ENCODE measurements around the gene VSNL1.

The VSNL1 gene

GRCh38 chr2:17657759-17658158 lies 117.3 kb downstream of the VSNL1 start:
- Mint-ChIP-seq H3K4me1 (no peaks in the 10 kb centered on the region), H3K9me3 (no peaks in the 10 kb centered on the region), H3K4me3 (no peak overlapping the region), H3K36me3 (ENCODE audit: low read depth) (peaks cover 7% of the 10 kb centered on the region), H3K27me3 (ENCODE audit: low read depth) (no peaks in the 10 kb centered on the region), H3K27ac (no peak overlapping the region)
- TF ChIP-seq, protein P1, sequence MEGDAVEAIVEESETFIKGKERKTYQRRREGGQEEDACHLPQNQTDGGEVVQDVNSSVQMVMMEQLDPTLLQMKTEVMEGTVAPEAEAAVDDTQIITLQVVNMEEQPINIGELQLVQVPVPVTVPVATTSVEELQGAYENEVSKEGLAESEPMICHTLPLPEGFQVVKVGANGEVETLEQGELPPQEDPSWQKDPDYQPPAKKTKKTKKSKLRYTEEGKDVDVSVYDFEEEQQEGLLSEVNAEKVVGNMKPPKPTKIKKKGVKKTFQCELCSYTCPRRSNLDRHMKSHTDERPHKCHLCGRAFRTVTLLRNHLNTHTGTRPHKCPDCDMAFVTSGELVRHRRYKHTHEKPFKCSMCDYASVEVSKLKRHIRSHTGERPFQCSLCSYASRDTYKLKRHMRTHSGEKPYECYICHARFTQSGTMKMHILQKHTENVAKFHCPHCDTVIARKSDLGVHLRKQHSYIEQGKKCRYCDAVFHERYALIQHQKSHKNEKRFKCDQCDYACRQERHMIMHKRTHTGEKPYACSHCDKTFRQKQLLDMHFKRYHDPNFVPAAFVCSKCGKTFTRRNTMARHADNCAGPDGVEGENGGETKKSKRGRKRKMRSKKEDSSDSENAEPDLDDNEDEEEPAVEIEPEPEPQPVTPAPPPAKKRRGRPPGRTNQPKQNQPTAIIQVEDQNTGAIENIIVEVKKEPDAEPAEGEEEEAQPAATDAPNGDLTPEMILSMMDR (IDR thresholded peaks at IDR 0.05; ENCODE audit: unreplicated experiment in 3 of 3) = no peak

- H3K9me3 Mint-ChIP-seq = no peaks in the 10 kb centered on the region
- no peak overlapping the region for H3K4me3 Mint-ChIP-seq
- peaks cover 11% of the 10 kb centered on the region for H3K36me3 Mint-ChIP-seq (ENCODE audit: low read depth)
- H3K27ac Mint-ChIP-seq = no peak overlapping the region
- H3K4me1 Mint-ChIP-seq = no peaks in the 10 kb centered on the region
- H3K27me3 Mint-ChIP-seq (ENCODE audit: low read depth) = no peaks in the 10 kb centered on the region
- TF ChIP-seq, protein P1 (IDR thresholded peaks at IDR 0.05; ENCODE audit: unreplicated experiment in 3 of 3) = no peak
Observed at GRCh38 chr2:17658251-17658843, 117.9 kb downstream of the VSNL1 start.

DNA sequence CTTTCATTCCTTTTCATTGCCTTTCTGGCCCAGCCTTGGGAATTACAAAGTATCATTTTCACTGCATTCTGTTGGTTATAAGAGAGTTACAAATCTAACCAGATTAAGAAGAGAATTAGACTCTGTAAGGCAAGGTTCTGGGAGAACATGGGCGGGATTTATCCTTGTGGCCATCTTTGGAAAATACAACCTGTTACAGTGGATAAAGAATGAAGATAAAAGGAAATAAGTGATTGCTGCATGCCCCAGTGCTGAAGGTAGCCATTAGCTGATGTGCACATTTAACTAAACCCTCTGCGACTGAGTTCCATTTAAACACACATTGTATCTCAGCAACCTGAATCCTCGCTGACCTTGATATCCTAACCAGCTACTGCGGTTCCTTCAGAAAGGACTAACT lies 119.7 kb downstream of the VSNL1 start:
- H3K4me3 Mint-ChIP-seq = no peak overlapping the region
- no peaks in the 10 kb centered on the region for H3K9me3 Mint-ChIP-seq
- TF ChIP-seq, protein P1 (IDR thresholded peaks at IDR 0.05; ENCODE audit: unreplicated experiment in 3 of 3) = no peak
- no peaks in the 10 kb centered on the region for H3K27me3 Mint-ChIP-seq (ENCODE audit: low read depth)
- peaks cover 15% of the 10 kb centered on the region for H3K36me3 Mint-ChIP-seq (ENCODE audit: low read depth)
- H3K4me1 Mint-ChIP-seq = no peaks in the 10 kb centered on the region
- H3K27ac Mint-ChIP-seq = no peak overlapping the region

- TF ChIP-seq, protein P1 (IDR thresholded peaks at IDR 0.05; ENCODE audit: unreplicated experiment in 3 of 3) = no peak
- H3K27me3 Mint-ChIP-seq (ENCODE audit: low read depth) = no peaks in the 10 kb centered on the region
Observed at GRCh38 chr2:17661460-17661859, 121.0 kb downstream of the VSNL1 start.

GRCh38 chr2:17662723-17663122 lies 122.2 kb downstream of the VSNL1 start:
- no peaks in the 10 kb centered on the region for H3K4me1 Mint-ChIP-seq
- H3K27ac Mint-ChIP-seq = no peak overlapping the region
- peaks cover 22% of the 10 kb centered on the region for H3K36me3 Mint-ChIP-seq (ENCODE audit: low read depth)
- no peaks in the 10 kb centered on the region for H3K9me3 Mint-ChIP-seq
- no peak overlapping the region for H3K4me3 Mint-ChIP-seq
- TF ChIP-seq, protein P1 (IDR thresholded peaks at IDR 0.05; ENCODE audit: unreplicated experiment in 3 of 3) = no peak
- H3K27me3 Mint-ChIP-seq (ENCODE audit: low read depth) = no peaks in the 10 kb centered on the region

More at GRCh38 chr2:17661460-17661859, 121.0 kb downstream of the VSNL1 start:
- Mint-ChIP-seq H3K36me3 (ENCODE audit: low read depth) (peaks cover 21% of the 10 kb centered on the region), H3K4me1 (no peaks in the 10 kb centered on the region), H3K4me3 (no peak overlapping the region), H3K9me3 (no peaks in the 10 kb centered on the region), H3K27ac (no peak overlapping the region)

GRCh38 chr2:17664534-17664933 lies 124.0 kb downstream of the VSNL1 start:
- H3K9me3 Mint-ChIP-seq = no peaks in the 10 kb centered on the region
- no peak overlapping the region for H3K4me3 Mint-ChIP-seq
- H3K4me1 Mint-ChIP-seq = no peaks in the 10 kb centered on the region
- no peaks in the 10 kb centered on the region for H3K27me3 Mint-ChIP-seq (ENCODE audit: low read depth)
- TF ChIP-seq, protein P1 (IDR thresholded peaks at IDR 0.05; ENCODE audit: unreplicated experiment in 3 of 3) = no peak
- peaks cover 37% of the 10 kb centered on the region for H3K36me3 Mint-ChIP-seq (ENCODE audit: low read depth)
- H3K27ac Mint-ChIP-seq = no peak overlapping the region

Data from nephron (organoid).